ENCODE results near the gene SRPK2. TPM values are rescaled to one million over a fixed set of nuclear protein-coding genes. Genes with fewer than 3 reads are reported as not detected.
A peak's percentile ranks its signal among the peaks of the same experiment; 100 is the strongest.

Gene SRPK2
- total RNA-seq, 2 donors from 2014 or later: 60.3 to 76.2 TPM

GRCh38 chr7:105309235-105310169 is 79.2 kb downstream of the SRPK2 start:
- no peaks in the 10 kb centered on the region for H3K36me3 Mint-ChIP-seq (ENCODE audit: low read depth)
- no peak overlapping the region for H3K4me3 Mint-ChIP-seq
- WGBS, 2 experiments (ENCODE audit: insufficient coverage in 1 of 2, insufficient read length in 1 of 2): 73 to 83% methylated on average over 1 to 2 of the region's 2 CpGs
- H3K9me3 Mint-ChIP-seq: no peaks in the 10 kb centered on the region
- H3K9me3 ChIP-seq (ENCODE audit: control insufficient read depth, low read length): no peaks in the 10 kb centered on the region
- no peak overlapping the region for H3K27ac ChIP-seq (ENCODE audit: low read depth, low read length)
- peak; percentile 45 for TF ChIP-seq CTCF (conservative IDR thresholded peaks at IDR 0.05)
- DNase-seq: peak; percentile 62
- H3K36me3 ChIP-seq (ENCODE audit: control insufficient read depth, insufficient read depth, low read length): no peaks in the 10 kb centered on the region
- no peak overlapping the region for H3K4me3 ChIP-seq (ENCODE audit: low read length)
- peaks cover 5% of the 10 kb centered on the region for H3K4me1 ChIP-seq (ENCODE audit: control insufficient read depth, insufficient read depth, low read length)
- H3K9ac ChIP-seq (ENCODE audit: extremely low read depth, low read length, poor library complexity, severe bottlenecking): no peak overlapping the region
- peak overlapping the region; percentile 6 for H3K27ac Mint-ChIP-seq
- H3K27me3 ChIP-seq (ENCODE audit: control insufficient read depth, insufficient read depth, low read length, poor library complexity, severe bottlenecking): no peaks in the 10 kb centered on the region
- no peaks in the 10 kb centered on the region for H3K27me3 Mint-ChIP-seq (ENCODE audit: insufficient read depth)
- H3K4me1 Mint-ChIP-seq: peaks cover 47% of the 10 kb centered on the region

- H3K4me3 Mint-ChIP-seq: no peak overlapping the region
- DNase-seq: no peak
- 88 to 97% methylated on average over 3 of the region's 3 CpGs for WGBS, 2 experiments (ENCODE audit: insufficient coverage in 1 of 2, insufficient read length in 1 of 2)
Observed at GRCh38 chr7:105307163-105307672, 81.5 kb downstream of the SRPK2 start.

GRCh38 chr7:105306298-105306748 is 82.4 kb downstream of the SRPK2 start:
- no peak overlapping the region for H3K27ac Mint-ChIP-seq
- no peaks in the 10 kb centered on the region for H3K9me3 Mint-ChIP-seq
- H3K27ac ChIP-seq (ENCODE audit: low read depth, low read length): no peak overlapping the region

More at GRCh38 chr7:105307163-105307672, 81.5 kb downstream of the SRPK2 start:
- Mint-ChIP-seq H3K27me3 (ENCODE audit: insufficient read depth) (no peaks in the 10 kb centered on the region), H3K36me3 (ENCODE audit: low read depth) (no peaks in the 10 kb centered on the region), H3K4me1 (peaks cover 57% of the 10 kb centered on the region), H3K27ac (no peak overlapping the region), H3K9me3 (no peaks in the 10 kb centered on the region)
- Histone ChIP-seq H3K4me1 (ENCODE audit: control insufficient read depth, insufficient read depth, low read length) (peaks cover 13% of the 10 kb centered on the region), H3K4me3 (ENCODE audit: low read length) (no peak overlapping the region), H3K27me3 (ENCODE audit: control insufficient read depth, insufficient read depth, low read length, poor library complexity, severe bottlenecking) (no peaks in the 10 kb centered on the region), H3K27ac (ENCODE audit: low read depth, low read length) (no peak overlapping the region), H3K9me3 (ENCODE audit: control insufficient read depth, low read length) (no peaks in the 10 kb centered on the region), H3K9ac (ENCODE audit: extremely low read depth, low read length, poor library complexity, severe bottlenecking) (no peak overlapping the region), H3K36me3 (ENCODE audit: control insufficient read depth, insufficient read depth, low read length) (no peaks in the 10 kb centered on the region)
- TF ChIP-seq CTCF (conservative IDR thresholded peaks at IDR 0.05): no peak

More at GRCh38 chr7:105306298-105306748, 82.4 kb downstream of the SRPK2 start:
- Histone ChIP-seq H3K27me3 (ENCODE audit: control insufficient read depth, insufficient read depth, low read length, poor library complexity, severe bottlenecking) (no peaks in the 10 kb centered on the region), H3K4me3 (ENCODE audit: low read length) (no peak overlapping the region), H3K9ac (ENCODE audit: extremely low read depth, low read length, poor library complexity, severe bottlenecking) (no peak overlapping the region), H3K4me1 (ENCODE audit: control insufficient read depth, insufficient read depth, low read length) (peaks cover 13% of the 10 kb centered on the region), H3K9me3 (ENCODE audit: control insufficient read depth, low read length) (no peaks in the 10 kb centered on the region), H3K36me3 (ENCODE audit: control insufficient read depth, insufficient read depth, low read length) (no peaks in the 10 kb centered on the region)
- Mint-ChIP-seq H3K4me3 (no peak overlapping the region), H3K27me3 (ENCODE audit: insufficient read depth) (no peaks in the 10 kb centered on the region), H3K4me1 (peaks cover 52% of the 10 kb centered on the region), H3K36me3 (ENCODE audit: low read depth) (no peaks in the 10 kb centered on the region)
- DNase-seq: no peak
- WGBS, 2 experiments (ENCODE audit: insufficient coverage in 1 of 2, insufficient read length in 1 of 2): 92 to 100% methylated on average over 1 to 4 of the region's 4 CpGs
- no peak for TF ChIP-seq CTCF (conservative IDR thresholded peaks at IDR 0.05)
